ENCODE results near the gene KRT6C.

KRT6C gene

GRCh38 chr12:52440821-52441319 is 32.7 kb downstream of the KRT6C start:
- no peak for TF ChIP-seq CTCF (IDR thresholded peaks at IDR 0.05; ENCODE audit: extremely low read depth, insufficient read depth, missing control alignments)
- no peak for DNase-seq (ENCODE audit: low spot score)
- in situ Hi-C loops (cut with MboI; ENCODE audit: low pct_unique_long_range_greater_than_20kb, low sequenced_read_pairs, unreplicated experiment) = no loop called here

- no peak for DNase-seq (ENCODE audit: low spot score)
- no peak for TF ChIP-seq CTCF (IDR thresholded peaks at IDR 0.05; ENCODE audit: extremely low read depth, insufficient read depth, missing control alignments)
- in situ Hi-C loops (cut with MboI; ENCODE audit: low pct_unique_long_range_greater_than_20kb, low sequenced_read_pairs, unreplicated experiment) = no loop called here
Measured at GRCh38 chr12:52439845-52440244, 33.8 kb downstream of the KRT6C start.

GRCh38 chr12:52439420-52439819 is 34.2 kb downstream of the KRT6C start:
- in situ Hi-C loops (cut with MboI; ENCODE audit: low pct_unique_long_range_greater_than_20kb, low sequenced_read_pairs, unreplicated experiment) = no loop called here
- DNase-seq (ENCODE audit: low spot score) = no peak
- no peak for TF ChIP-seq CTCF (IDR thresholded peaks at IDR 0.05; ENCODE audit: extremely low read depth, insufficient read depth, missing control alignments)

- TF ChIP-seq CTCF (IDR thresholded peaks at IDR 0.05; ENCODE audit: extremely low read depth, insufficient read depth, missing control alignments) = no peak
- DNase-seq (ENCODE audit: low spot score) = no peak
- in situ Hi-C loops (cut with MboI; ENCODE audit: low pct_unique_long_range_greater_than_20kb, low sequenced_read_pairs, unreplicated experiment) = no loop called here
Measured at GRCh38 chr12:52438305-52439301, 35.0 kb downstream of the KRT6C start.

GRCh38 chr12:52437508-52437907 is 36.1 kb downstream of the KRT6C start:
- no peak for TF ChIP-seq CTCF (IDR thresholded peaks at IDR 0.05; ENCODE audit: extremely low read depth, insufficient read depth, missing control alignments)
- in situ Hi-C loops (cut with MboI; ENCODE audit: low pct_unique_long_range_greater_than_20kb, low sequenced_read_pairs, unreplicated experiment) = no loop called here
- no peak for DNase-seq (ENCODE audit: low spot score)

GRCh38 chr12:52436828-52437474 is 36.7 kb downstream of the KRT6C start:
- in situ Hi-C loops (cut with MboI; ENCODE audit: low pct_unique_long_range_greater_than_20kb, low sequenced_read_pairs, unreplicated experiment) = no loop called here
- no peak for TF ChIP-seq CTCF (IDR thresholded peaks at IDR 0.05; ENCODE audit: extremely low read depth, insufficient read depth, missing control alignments)
- DNase-seq (ENCODE audit: low spot score) = no peak

Data from GM13977 (cell line).